DOHH2 (cell line): ENCODE data around the gene RBP7.

Experiments
- H3F3A ChIP-seq: fragments of 200-600 bp; sonication (generic), shearing (Covaris generic); 2 replicates; pipeline ENCODE4 v1.6.0; 2016; ENCODE audit warnings: antibody characterized with exemption, mild to moderate bottlenecking; ENCODE audit not compliant: control insufficient read depth, insufficient read depth
- H3K27ac ChIP-seq: fragments of 200-600 bp; sonication (generic); 2 replicates; pipeline ENCODE4 v1.5.1; 2014; ENCODE audit warnings: low read depth, mild to moderate bottlenecking, low read length, moderate library complexity
- H3K27me3 ChIP-seq: fragments of 200-600 bp; sonication (generic); 2 replicates; pipeline ENCODE4 v1.6.1; 2014; ENCODE audit warnings: mild to moderate bottlenecking, low read length, mixed read lengths; ENCODE audit not compliant: control insufficient read depth
- H3K36me3 ChIP-seq: fragments of 200-600 bp; sonication (generic); 2 replicates; pipeline ENCODE4 v1.6.1; 2014; ENCODE audit warnings: mild to moderate bottlenecking, low read length, moderate library complexity, mixed read lengths; ENCODE audit not compliant: control insufficient read depth
- H3K4me1 ChIP-seq: fragments of 200-600 bp; sonication (generic); 2 replicates; pipeline ENCODE4 v1.6.1; 2014; ENCODE audit warnings: mild to moderate bottlenecking, low read length, mixed read lengths; ENCODE audit not compliant: control insufficient read depth
- H3K4me2 ChIP-seq: fragments of 200-600 bp; sonication (generic); 2 replicates; pipeline ENCODE4 v1.6.0; 2014; ENCODE audit warnings: mild to moderate bottlenecking, low read length, moderate library complexity
- H3K4me3 ChIP-seq: fragments of 200-600 bp; sonication (generic); 2 replicates; pipeline ENCODE4 v1.5.1; 2014; ENCODE audit warnings: mild to moderate bottlenecking, low read length, mixed read lengths
- H3K79me2 ChIP-seq: fragments of 200-600 bp; sonication (generic); 2 replicates; pipeline ENCODE4 v1.6.1; 2014; ENCODE audit warnings: mild to moderate bottlenecking, low read length, mixed read lengths; ENCODE audit not compliant: control insufficient read depth
- H3K9me2 ChIP-seq: fragments of 200-600 bp; sonication (generic); replicated peaks from 2 replicates; pipeline ENCODE4 v1.6.1; 2014; ENCODE audit warnings: mild to moderate bottlenecking, low read length, mixed read lengths; ENCODE audit not compliant: control insufficient read depth
- H3K9me3 ChIP-seq: fragments of 200-600 bp; sonication (generic); 2 replicates; pipeline ENCODE4 v1.6.1; 2014; ENCODE audit warnings: antibody characterized with exemption, low read length, mixed read lengths; ENCODE audit not compliant: control insufficient read depth, insufficient read depth
- H4K20me1 ChIP-seq: fragments of 200-600 bp; sonication (generic); 2 replicates; pipeline ENCODE4 v1.6.0; 2014; ENCODE audit warnings: low read depth, mild to moderate bottlenecking, antibody characterized with exemption, low read length, moderate library complexity; ENCODE audit not compliant: control insufficient read depth, insufficient read depth
- EZH2phosphoT487 ChIP-seq: fragments of 200-600 bp; sonication (generic); IDR thresholded peaks from 2 replicates; pipeline ENCODE4 v1.6.1; 2017; ENCODE audit warnings: borderline replicate concordance, mild to moderate bottlenecking, antibody characterized with exemption, low read length, moderate library complexity, mixed read lengths
- TF ChIP-seq, protein P1 (sequence below): fragments of 200-600 bp; sonication (generic); IDR thresholded peaks from one replicate; pipeline ENCODE4 v1.5.1; 2014; ENCODE audit warnings: antibody characterized with exemption, mild to moderate bottlenecking, low read depth, low read length; ENCODE audit not compliant: poor library complexity, severe bottlenecking

Gene RBP7

GRCh38 chr1:9960706-9961562, 36.1 kb upstream of the RBP7 start:
- no peak for TF ChIP-seq EZH2phosphoT487
- TF ChIP-seq, protein P1, sequence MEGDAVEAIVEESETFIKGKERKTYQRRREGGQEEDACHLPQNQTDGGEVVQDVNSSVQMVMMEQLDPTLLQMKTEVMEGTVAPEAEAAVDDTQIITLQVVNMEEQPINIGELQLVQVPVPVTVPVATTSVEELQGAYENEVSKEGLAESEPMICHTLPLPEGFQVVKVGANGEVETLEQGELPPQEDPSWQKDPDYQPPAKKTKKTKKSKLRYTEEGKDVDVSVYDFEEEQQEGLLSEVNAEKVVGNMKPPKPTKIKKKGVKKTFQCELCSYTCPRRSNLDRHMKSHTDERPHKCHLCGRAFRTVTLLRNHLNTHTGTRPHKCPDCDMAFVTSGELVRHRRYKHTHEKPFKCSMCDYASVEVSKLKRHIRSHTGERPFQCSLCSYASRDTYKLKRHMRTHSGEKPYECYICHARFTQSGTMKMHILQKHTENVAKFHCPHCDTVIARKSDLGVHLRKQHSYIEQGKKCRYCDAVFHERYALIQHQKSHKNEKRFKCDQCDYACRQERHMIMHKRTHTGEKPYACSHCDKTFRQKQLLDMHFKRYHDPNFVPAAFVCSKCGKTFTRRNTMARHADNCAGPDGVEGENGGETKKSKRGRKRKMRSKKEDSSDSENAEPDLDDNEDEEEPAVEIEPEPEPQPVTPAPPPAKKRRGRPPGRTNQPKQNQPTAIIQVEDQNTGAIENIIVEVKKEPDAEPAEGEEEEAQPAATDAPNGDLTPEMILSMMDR: no peak
- Histone ChIP-seq H4K20me1 (no peaks in the 10 kb centered on the region), H3K36me3 (no peaks in the 10 kb centered on the region), H3K4me2 (0 out of 2 replicates have a peak overlapping the region, but pooled peaks have one; percentile 12), H3K79me2 (no peaks in the 10 kb centered on the region), H3K4me1 (peaks cover 8% of the 10 kb centered on the region), H3K27me3 (no peaks in the 10 kb centered on the region), H3K9me3 (no peaks in the 10 kb centered on the region), H3K4me3 (no peak overlapping the region), H3K27ac (no peak overlapping the region), H3K9me2 (no peaks in the 10 kb centered on the region), H3F3A (no peaks in the 10 kb centered on the region)

DNA sequence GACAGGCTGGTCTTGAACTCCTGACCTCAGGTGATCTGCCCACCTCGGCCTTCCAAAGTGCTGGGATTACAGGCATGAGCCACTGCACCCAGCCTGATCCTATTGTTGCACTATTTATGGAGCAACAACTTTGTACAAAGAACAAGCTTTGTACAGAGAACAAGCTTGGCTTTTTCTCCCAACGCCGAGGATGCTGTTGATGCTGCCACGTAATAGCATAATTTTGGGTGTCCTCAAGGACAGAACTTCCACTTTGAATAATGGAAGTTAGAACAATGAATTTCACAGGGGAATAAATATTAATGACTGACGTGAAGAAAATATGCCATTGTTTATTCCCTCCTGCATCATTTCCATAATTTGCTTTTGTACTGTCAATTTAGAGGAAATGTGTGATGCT, 12.8 kb upstream of the RBP7 start:
- no peaks in the 10 kb centered on the region for H3F3A ChIP-seq
- no peaks in the 10 kb centered on the region for H3K36me3 ChIP-seq
- H3K4me3 ChIP-seq: no peak overlapping the region
- H3K4me2 ChIP-seq: no peak overlapping the region
- H3K9me3 ChIP-seq: no peaks in the 10 kb centered on the region
- no peak for TF ChIP-seq EZH2phosphoT487
- TF ChIP-seq, protein P1: no peak
- no peaks in the 10 kb centered on the region for H3K9me2 ChIP-seq
- no peaks in the 10 kb centered on the region for H3K27me3 ChIP-seq
- H3K79me2 ChIP-seq: no peaks in the 10 kb centered on the region
- no peak overlapping the region for H3K27ac ChIP-seq
- H3K4me1 ChIP-seq: no peaks in the 10 kb centered on the region
- no peaks in the 10 kb centered on the region for H4K20me1 ChIP-seq

DNA sequence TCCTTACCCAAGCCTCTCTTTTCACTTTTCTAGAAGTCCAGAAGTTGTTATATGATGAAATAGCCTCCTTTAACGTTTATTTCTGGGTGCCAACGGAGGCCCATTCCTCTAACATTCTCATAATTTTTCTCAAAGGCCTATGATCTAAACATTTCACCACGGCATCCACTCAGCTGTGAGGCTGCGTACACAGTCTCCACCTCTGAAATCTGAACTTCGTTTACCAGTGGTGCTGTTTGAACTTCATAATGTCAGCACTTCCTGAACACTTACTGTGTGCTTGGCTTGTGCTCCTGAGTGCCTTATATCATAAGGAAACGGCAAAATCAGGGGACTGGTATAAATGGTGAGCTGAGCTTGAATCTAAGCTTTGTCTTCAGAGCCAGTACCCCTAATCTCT, 12.0 kb upstream of the RBP7 start:
- Histone ChIP-seq H3K79me2 (no peaks in the 10 kb centered on the region), H3K4me1 (no peaks in the 10 kb centered on the region), H3K4me2 (no peak overlapping the region), H3K4me3 (no peak overlapping the region), H3F3A (no peaks in the 10 kb centered on the region), H4K20me1 (no peaks in the 10 kb centered on the region), H3K9me2 (no peaks in the 10 kb centered on the region), H3K27ac (no peak overlapping the region), H3K27me3 (no peaks in the 10 kb centered on the region), H3K36me3 (no peaks in the 10 kb centered on the region), H3K9me3 (no peaks in the 10 kb centered on the region)
- no peak for TF ChIP-seq EZH2phosphoT487
- TF ChIP-seq, protein P1: no peak
